Ishikawa (cell line): Measurements from ENCODE around the gene ARHGEF17.

Experiments
- CEBPB ChIP-seq: IDR thresholded peaks from 2 replicates; pipeline ENCODE4 v1.6.1; 2012
- CREB1 ChIP-seq: IDR thresholded peaks from 2 replicates; pipeline ENCODE4 v1.6.1; 2012; ENCODE audit warnings: low read depth
- EGR1 ChIP-seq: IDR thresholded peaks from 2 replicates; pipeline ENCODE4 v1.6.1; 2012
- EP300 ChIP-seq: IDR thresholded peaks from 2 replicates; pipeline ENCODE4 v1.6.1; 2012; ENCODE audit warnings: borderline replicate concordance
- FOXM1 ChIP-seq: IDR thresholded peaks from 2 replicates; pipeline ENCODE4 v1.6.1; 2012; ENCODE audit warnings: low read depth, borderline replicate concordance
- NFIC ChIP-seq: IDR thresholded peaks from 2 replicates; pipeline ENCODE4 v1.6.1; 2012
- TAF1 ChIP-seq: IDR thresholded peaks from 2 replicates; pipeline ENCODE4 v1.6.1; 2012; ENCODE audit warnings: low read depth, mild to moderate bottlenecking
- TCF12 ChIP-seq: IDR thresholded peaks from 2 replicates; pipeline ENCODE4 v1.6.1; 2012; ENCODE audit warnings: low read depth
- TEAD4 ChIP-seq: IDR thresholded peaks from 2 replicates; pipeline ENCODE4 v1.6.1; 2012
- YY1 ChIP-seq: IDR thresholded peaks from 2 replicates; pipeline ENCODE4 v1.6.1; 2012; ENCODE audit warnings: low read depth
- TF ChIP-seq, protein P1 (sequence below): IDR thresholded peaks from 2 replicates; pipeline ENCODE4 v1.6.1; 2012; ENCODE audit warnings: low read depth, mild to moderate bottlenecking

DNA sequence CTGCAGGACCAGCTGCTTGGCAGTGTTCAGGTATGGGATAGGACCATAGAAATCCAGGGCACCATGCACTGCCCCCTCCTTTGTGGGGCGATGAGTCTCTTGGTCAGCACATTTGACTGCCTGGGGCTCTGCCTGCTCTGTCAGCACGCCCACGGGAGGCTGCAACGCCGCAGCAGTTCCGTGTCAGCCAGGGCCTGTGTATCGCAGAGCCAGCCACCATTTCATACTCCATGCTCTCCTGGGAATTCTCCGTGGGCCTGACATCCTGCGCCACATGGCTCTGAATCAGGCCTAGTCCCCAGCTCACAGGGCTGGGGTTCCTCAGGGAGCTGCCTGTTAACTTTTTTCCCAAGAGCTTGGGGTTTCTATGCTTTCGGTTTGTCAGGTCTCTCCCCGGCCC is 51.3 kb downstream of the ARHGEF17 start:
- TF ChIP-seq CEBPB (no peak), TAF1 (no peak), EGR1 (no peak), YY1 (no peak), FOXM1 (no peak), EP300 (no peak), TEAD4 (no peak), NFIC (no peak), CREB1 (no peak), TCF12 (no peak)
- TF ChIP-seq, protein P1, sequence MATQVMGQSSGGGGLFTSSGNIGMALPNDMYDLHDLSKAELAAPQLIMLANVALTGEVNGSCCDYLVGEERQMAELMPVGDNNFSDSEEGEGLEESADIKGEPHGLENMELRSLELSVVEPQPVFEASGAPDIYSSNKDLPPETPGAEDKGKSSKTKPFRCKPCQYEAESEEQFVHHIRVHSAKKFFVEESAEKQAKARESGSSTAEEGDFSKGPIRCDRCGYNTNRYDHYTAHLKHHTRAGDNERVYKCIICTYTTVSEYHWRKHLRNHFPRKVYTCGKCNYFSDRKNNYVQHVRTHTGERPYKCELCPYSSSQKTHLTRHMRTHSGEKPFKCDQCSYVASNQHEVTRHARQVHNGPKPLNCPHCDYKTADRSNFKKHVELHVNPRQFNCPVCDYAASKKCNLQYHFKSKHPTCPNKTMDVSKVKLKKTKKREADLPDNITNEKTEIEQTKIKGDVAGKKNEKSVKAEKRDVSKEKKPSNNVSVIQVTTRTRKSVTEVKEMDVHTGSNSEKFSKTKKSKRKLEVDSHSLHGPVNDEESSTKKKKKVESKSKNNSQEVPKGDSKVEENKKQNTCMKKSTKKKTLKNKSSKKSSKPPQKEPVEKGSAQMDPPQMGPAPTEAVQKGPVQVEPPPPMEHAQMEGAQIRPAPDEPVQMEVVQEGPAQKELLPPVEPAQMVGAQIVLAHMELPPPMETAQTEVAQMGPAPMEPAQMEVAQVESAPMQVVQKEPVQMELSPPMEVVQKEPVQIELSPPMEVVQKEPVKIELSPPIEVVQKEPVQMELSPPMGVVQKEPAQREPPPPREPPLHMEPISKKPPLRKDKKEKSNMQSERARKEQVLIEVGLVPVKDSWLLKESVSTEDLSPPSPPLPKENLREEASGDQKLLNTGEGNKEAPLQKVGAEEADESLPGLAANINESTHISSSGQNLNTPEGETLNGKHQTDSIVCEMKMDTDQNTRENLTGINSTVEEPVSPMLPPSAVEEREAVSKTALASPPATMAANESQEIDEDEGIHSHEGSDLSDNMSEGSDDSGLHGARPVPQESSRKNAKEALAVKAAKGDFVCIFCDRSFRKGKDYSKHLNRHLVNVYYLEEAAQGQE: no peak
